Esophagus squamous epithelium (tissue), 5 donors: ENCODE results near the gene STAT3. TPM values are rescaled to one million over a fixed set of nuclear protein-coding genes. Genes with fewer than 3 reads are reported as not detected.
A peak's percentile ranks its signal among the peaks of the same experiment; 100 is the strongest.

Experiments used
- DNase-seq: peaks from one replicate; lab custom pipeline; 2025; lab: John Stamatoyannopoulos, UW
- H3K27ac ChIP-seq, 4 donors: fragments of 200-600 bp; sonication (generic); one replicate each; pipeline ENCODE4 v1.5.1; 2016 to 2019; ENCODE audit warnings: mild to moderate bottlenecking in 1 of 4
- H3K27me3 ChIP-seq, 4 donors: fragments of 200-600 bp; sonication (generic); 1 replicate in 3 of 4; 2 replicates in 1 of 4; pipeline versions ENCODE4 v1.5.1 to v1.6.0; 2017 to 2021; ENCODE audit warnings: antibody characterized with exemption in 1 of 4
- H3K36me3 ChIP-seq, 3 donors: fragments of 200-600 bp; sonication (generic); one replicate each; pipeline ENCODE4 v1.5.1; 2016 to 2019
- H3K4me1 ChIP-seq, 3 donors: fragments of 200-600 bp; sonication (generic); one replicate each; pipeline ENCODE4 v1.5.1; 2017 to 2019
- H3K4me3 ChIP-seq, 4 donors: fragments of 200-600 bp; sonication (generic); 1 replicate in 3 of 4; 2 replicates in 1 of 4; pipeline ENCODE4 v1.5.1; 2016 to 2019; ENCODE audit warnings: mild to moderate bottlenecking in 2 of 4, moderate library complexity in 1 of 4
- H3K9me3 ChIP-seq, 3 donors: fragments of 200-600 bp; sonication (generic); one replicate each; pipeline ENCODE4 v1.5.1; 2016 to 2019
- POLR2A ChIP-seq, 4 donors: fragments of 450-650 bp; IDR thresholded peaks; one replicate each; pipeline ENCODE4 v1.6.1; 2017; ENCODE audit warnings: antibody characterized with exemption in 4 of 4, mild to moderate bottlenecking in 4 of 4, moderate library complexity in 3 of 4
- WGBS, 2 donors: methylation state at CpG; one replicate each; pipeline ENCODE4 v1.1.5; 2018; 5-methylcytosine and 5-hydroxymethylcytosine counted together
- intact Hi-C: fragments of 100-400 bp; cut with DNase I; formaldehyde crosslinking; loops from one replicate; pipeline ENCODE4 v1.15.0; 2022
- total RNA-seq, 4 donors: library from RNA; depleted of rRNA; stranded (reverse); fragments of >200 nt; gene quantifications; one replicate each; pipeline ENCODE4 v1.1.0, GENCODE V29; 2016
- TF ChIP-seq, protein P1 (sequence below), 6 experiments: fragments of 450-650 bp in 4 of 6; fragments of 200-600 bp in 2 of 6; sonication (generic) in 2 of 6; IDR thresholded peaks; one replicate each; pipeline ENCODE4 v1.5.1; 2016 to 2019; ENCODE audit warnings: antibody characterized with exemption in 6 of 6, mild to moderate bottlenecking in 4 of 6, moderate library complexity in 4 of 6
- donor health status: DM: yes; HTN: yes; CAD: no.

Gene STAT3
- total RNA-seq, 4 donors from 2014 or later: 137 to 229 (median 176) TPM

DNA sequence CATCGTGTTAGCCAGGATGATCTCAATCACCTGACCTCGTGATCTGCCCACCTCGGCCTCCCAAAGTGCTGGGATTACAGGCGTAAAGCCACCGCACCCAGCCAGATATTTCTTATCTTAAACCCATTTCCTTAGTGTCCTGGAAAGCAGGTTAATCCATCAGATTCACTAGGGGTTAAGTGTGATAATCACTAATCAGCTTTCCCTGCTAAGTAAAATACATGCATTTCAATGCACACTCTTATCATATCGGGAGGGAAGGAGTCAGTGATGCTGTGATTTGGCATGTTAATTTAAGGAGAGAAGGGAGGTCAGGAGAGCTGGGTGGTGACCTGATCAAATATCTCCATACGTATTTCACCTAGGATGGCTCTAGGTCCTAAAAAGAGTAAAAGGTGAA is 29.1 kb downstream of the STAT3 start:
- H3K27ac ChIP-seq: no peak overlapping the region
- peaks cover 0 to 5% (median 0%) of the 10 kb centered on the region in 3 donors for H3K36me3 ChIP-seq
- TF ChIP-seq, protein P1, sequence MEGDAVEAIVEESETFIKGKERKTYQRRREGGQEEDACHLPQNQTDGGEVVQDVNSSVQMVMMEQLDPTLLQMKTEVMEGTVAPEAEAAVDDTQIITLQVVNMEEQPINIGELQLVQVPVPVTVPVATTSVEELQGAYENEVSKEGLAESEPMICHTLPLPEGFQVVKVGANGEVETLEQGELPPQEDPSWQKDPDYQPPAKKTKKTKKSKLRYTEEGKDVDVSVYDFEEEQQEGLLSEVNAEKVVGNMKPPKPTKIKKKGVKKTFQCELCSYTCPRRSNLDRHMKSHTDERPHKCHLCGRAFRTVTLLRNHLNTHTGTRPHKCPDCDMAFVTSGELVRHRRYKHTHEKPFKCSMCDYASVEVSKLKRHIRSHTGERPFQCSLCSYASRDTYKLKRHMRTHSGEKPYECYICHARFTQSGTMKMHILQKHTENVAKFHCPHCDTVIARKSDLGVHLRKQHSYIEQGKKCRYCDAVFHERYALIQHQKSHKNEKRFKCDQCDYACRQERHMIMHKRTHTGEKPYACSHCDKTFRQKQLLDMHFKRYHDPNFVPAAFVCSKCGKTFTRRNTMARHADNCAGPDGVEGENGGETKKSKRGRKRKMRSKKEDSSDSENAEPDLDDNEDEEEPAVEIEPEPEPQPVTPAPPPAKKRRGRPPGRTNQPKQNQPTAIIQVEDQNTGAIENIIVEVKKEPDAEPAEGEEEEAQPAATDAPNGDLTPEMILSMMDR (IDR thresholded peaks at IDR 0.05): no peak
- TF ChIP-seq POLR2A (IDR thresholded peaks at IDR 0.05): no peak
- no peak overlapping the region for H3K4me3 ChIP-seq
- 91 to 96% methylated on average over 6 to 7 of the region's 7 CpGs for WGBS, 2 donors
- no peaks in the 10 kb centered on the region for H3K9me3 ChIP-seq
- intact Hi-C loops: no loop called here
- peaks cover 13 to 66% (median 32%) of the 10 kb centered on the region in 3 donors for H3K4me1 ChIP-seq
- DNase-seq: no peak
- H3K27me3 ChIP-seq: no peaks in the 10 kb centered on the region

DNA sequence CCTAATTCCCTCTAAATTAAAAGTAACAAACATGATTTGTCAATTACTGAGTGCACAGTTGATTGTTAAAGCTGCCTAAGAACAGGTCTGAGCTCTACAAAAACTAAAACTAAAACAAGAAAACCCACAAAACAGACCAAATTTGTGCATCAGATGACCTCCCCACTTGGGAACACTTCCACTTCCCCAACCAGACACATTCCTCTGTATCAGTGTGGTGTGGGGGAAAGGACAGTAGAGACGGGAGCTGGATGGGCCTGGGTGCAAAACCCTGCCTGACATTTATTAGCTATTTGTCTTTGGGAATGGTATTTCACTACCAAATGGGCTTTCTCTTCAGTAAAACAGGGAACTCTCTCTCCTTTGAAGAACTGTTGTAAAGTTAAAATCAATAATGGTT is 29.8 kb downstream of the STAT3 start:
- no peak for DNase-seq
- no peak overlapping the region for H3K4me3 ChIP-seq
- no peak for TF ChIP-seq POLR2A (IDR thresholded peaks at IDR 0.05)
- TF ChIP-seq, protein P1 (IDR thresholded peaks at IDR 0.05): no peak
- H3K9me3 ChIP-seq: no peaks in the 10 kb centered on the region
- H3K27ac ChIP-seq: no peak overlapping the region
- intact Hi-C loops: no loop called here
- peaks cover 0 to 5% (median 0%) of the 10 kb centered on the region in 3 donors for H3K36me3 ChIP-seq
- H3K4me1 ChIP-seq: peaks cover 13 to 64% (median 26%) of the 10 kb centered on the region in 3 donors
- 59 to 60% methylated on average over 1 of the region's 1 CpG for WGBS, 2 donors
- no peaks in the 10 kb centered on the region for H3K27me3 ChIP-seq

DNA sequence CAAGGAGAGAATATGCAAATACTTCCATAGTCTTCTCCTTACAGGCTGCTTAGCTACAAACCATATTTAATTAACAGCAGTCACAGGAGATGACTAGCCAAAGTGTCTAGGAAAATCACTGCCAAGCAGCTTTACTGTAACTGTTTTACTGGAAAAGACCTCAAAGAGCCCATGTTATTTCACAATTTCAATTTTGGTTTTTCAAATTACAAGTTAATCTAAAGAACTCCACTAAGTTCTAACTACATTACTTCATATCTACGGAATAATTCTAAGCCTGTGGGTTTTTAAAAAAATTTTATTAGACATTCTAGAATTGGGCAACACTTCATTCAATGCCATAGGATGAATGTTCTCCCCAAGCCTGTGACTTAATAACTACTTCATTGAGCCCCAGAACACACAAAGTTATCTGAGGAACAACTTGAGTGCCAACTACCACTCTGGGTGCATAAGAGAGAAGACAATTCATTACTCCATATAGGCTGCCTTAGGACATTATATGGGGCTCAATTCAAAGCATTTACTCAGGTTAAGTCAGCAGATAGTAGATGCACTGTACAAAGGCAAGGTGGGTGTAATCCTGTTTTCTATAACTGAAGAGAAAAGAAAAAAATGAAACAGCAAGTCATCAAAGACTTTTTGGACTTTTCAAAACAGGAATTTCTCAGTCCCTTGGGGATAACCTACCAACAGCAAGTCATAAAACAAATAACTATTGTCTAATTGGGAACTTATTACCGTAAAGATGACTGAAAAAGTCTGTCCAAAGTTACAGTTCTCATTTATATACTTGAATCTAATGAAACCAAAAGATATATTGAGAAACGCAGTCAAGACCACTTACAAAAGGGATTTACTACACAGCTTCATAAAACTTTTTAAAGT is 33.0 kb downstream of the STAT3 start:
- Histone ChIP-seq H3K27me3 (no peaks in the 10 kb centered on the region), H3K36me3 (peaks cover 0 to 5% (median 0%) of the 10 kb centered on the region in 3 donors), H3K4me3 (no peak overlapping the region), H3K4me1 (peaks cover 6 to 56% (median 8%) of the 10 kb centered on the region in 3 donors), H3K27ac (no peak overlapping the region), H3K9me3 (no peaks in the 10 kb centered on the region)
- 40 to 60% methylated on average over 3 of the region's 3 CpGs for WGBS, 2 donors
- DNase-seq: no peak
- intact Hi-C loops: no loop called here
- TF ChIP-seq POLR2A (IDR thresholded peaks at IDR 0.05): no peak
- TF ChIP-seq, protein P1 (IDR thresholded peaks at IDR 0.05): no peak

DNA sequence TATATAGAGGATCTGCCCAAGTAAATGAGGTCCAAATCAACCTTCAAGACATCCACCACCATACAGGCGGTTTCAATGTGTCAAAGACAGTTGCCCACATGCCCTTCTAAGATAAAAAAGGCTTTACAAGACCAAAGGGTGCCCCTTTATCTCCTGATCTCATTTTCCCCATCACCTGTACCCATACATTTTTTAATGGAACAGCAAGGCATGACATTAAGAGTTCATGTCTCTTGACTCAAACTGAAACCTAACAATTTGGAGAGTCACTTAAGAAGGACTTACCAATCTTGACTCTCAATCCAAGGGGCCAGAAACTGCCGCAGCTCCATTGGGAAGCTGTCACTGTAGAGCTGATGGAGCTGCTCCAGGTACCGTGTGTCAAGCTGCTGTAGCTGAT is 40.1 kb downstream of the STAT3 start:
- TF ChIP-seq, protein P1 (IDR thresholded peaks at IDR 0.05): no peak
- no peak for TF ChIP-seq POLR2A (IDR thresholded peaks at IDR 0.05)
- intact Hi-C loops: no loop called here
- 83 to 84% methylated on average over 3 of the region's 3 CpGs for WGBS, 2 donors

DNA sequence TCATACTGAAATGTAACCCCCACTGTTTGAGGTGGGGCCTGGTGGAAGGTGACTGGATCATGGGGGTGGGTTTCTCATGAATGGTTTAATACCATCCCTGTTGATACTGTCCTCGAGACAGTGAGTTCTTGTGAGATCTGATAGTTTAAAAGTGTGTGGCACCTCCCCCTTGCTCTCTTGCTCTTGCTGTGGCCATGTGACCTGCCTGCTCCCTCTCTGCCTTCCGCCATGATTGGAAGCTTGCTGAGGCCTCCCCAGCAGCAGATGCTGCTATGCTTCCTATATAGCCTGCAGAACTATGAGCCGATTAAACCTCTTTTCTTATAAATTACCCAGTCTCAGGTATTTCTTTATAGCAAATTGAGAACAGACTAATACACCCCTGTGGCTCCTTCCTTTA is 40.6 kb downstream of the STAT3 start:
- peaks cover 26 to 50% (median 41%) of the 10 kb centered on the region in 3 donors for H3K4me1 ChIP-seq
- peaks cover 6 to 42% (median 22%) of the 10 kb centered on the region in 3 donors for H3K36me3 ChIP-seq
- peak overlapping the region; percentile 44 to 71 (median 64) for H3K27ac ChIP-seq
- no peaks in the 10 kb centered on the region for H3K27me3 ChIP-seq
- H3K9me3 ChIP-seq: no peaks in the 10 kb centered on the region
- TF ChIP-seq POLR2A (IDR thresholded peaks at IDR 0.05): no peak
- TF ChIP-seq, protein P1 (IDR thresholded peaks at IDR 0.05): no peak
- intact Hi-C loops: no loop called here
- WGBS, 2 donors: 61 to 66% methylated on average over 3 of the region's 3 CpGs
- no peak overlapping the region for H3K4me3 ChIP-seq
- DNase-seq: no peak

More for the DNA sequence above, 40.1 kb downstream of the STAT3 start:
- peak overlapping the region in 1 of 4 donors; percentile 64 for H3K27ac ChIP-seq
- H3K36me3 ChIP-seq: peaks cover 6 to 37% (median 17%) of the 10 kb centered on the region in 3 donors
- no peak overlapping the region for H3K4me3 ChIP-seq
- H3K9me3 ChIP-seq: no peaks in the 10 kb centered on the region
- H3K4me1 ChIP-seq: peaks cover 26 to 52% (median 41%) of the 10 kb centered on the region in 3 donors
- H3K27me3 ChIP-seq: no peaks in the 10 kb centered on the region
- no peak for DNase-seq
